ENCODE results near the gene PRKCA. TPM values are rescaled to one million over a fixed set of nuclear protein-coding genes. Genes with fewer than 3 reads are reported as not detected.
A peak's percentile ranks its signal among the peaks of the same experiment; 100 is the strongest.

Gene PRKCA
- total and polyA plus RNA-seq, 9 of the 15 experiments (the other 6 are each of a cell fraction or from before 2014, with no cell fraction given): 3.2 to 33.0 (median 17.8) TPM

GRCh38 chr17:66541461-66542128 lies 239.2 kb downstream of the PRKCA start (continued):
- TF ChIP-seq CXXC5 (CRISPR knock-in tag; IDR thresholded peaks at IDR 0.05): 0 out of 2 replicates have a peak, but pooled peaks have one; percentile 11
- TF ChIP-seq RUNX1 (IDR thresholded peaks at IDR 0.05; ENCODE audit: low read depth): peak; percentile 65; the same call in 1 of the 2 replicates
- TF ChIP-seq TCF7L2 (IDR thresholded peaks at IDR 0.05; ENCODE audit: low read depth, low read length): no peak
- no peak for TF ChIP-seq SAP30 (IDR thresholded peaks at IDR 0.05; ENCODE audit: borderline replicate concordance, insufficient read depth, low read depth, low read length, poor library complexity, severe bottlenecking)
- no peak for TF ChIP-seq MCM3 (IDR thresholded peaks at IDR 0.05)
- TF ChIP-seq RNF2 (IDR thresholded peaks at IDR 0.05): 0 out of 2 replicates have a peak, but pooled peaks have one; percentile 18
- TF ChIP-seq SIN3A (IDR thresholded peaks at IDR 0.05; ENCODE audit: borderline replicate concordance in 2 of 2, control insufficient read depth in 1 of 2, low read depth in 2 of 2, low read length in 2 of 2): no peak
- TF ChIP-seq HDAC1 (IDR thresholded peaks at IDR 0.05): peak in 1 of 2 experiments; percentile 81; a peak in 2 of 4 replicates
- TF ChIP-seq SPI1 (IDR thresholded peaks at IDR 0.05; ENCODE audit: borderline replicate concordance, low read depth, low read length): no peak
- peak; percentile 40; the same call in 1 of the 2 replicates for TF ChIP-seq HDAC2 (IDR thresholded peaks at IDR 0.05)
- peak; percentile 96 to 97 for TF ChIP-seq KDM1A (IDR thresholded peaks at IDR 0.05)
- TF ChIP-seq TBP (optimal IDR thresholded peaks at IDR 0.05; ENCODE audit: low read depth, low read length): no peak
- TF ChIP-seq SRSF3 (IDR thresholded peaks at IDR 0.05; ENCODE audit: insufficient read depth, low read length): no peak
- no peak for TF ChIP-seq BRF1 (IDR thresholded peaks at IDR 0.05; ENCODE audit: borderline replicate concordance, extremely low read depth, insufficient read length)
- TF ChIP-seq ID3 (CRISPR knock-in tag; IDR thresholded peaks at IDR 0.05): no peak
- peak; percentile 90 for TF ChIP-seq ID3 (tag; IDR thresholded peaks at IDR 0.05)
- no peak for TF ChIP-seq ZNF75A (CRISPR knock-in tag; IDR thresholded peaks at IDR 0.05)
- TF ChIP-seq ZKSCAN1 (IDR thresholded peaks at IDR 0.05; ENCODE audit: low read depth, low read length): no peak
- TF ChIP-seq SIN3B (IDR thresholded peaks at IDR 0.05; ENCODE audit: low read depth): no peak
- no peak for TF ChIP-seq OTX1 (CRISPR knock-in tag; IDR thresholded peaks at IDR 0.05)
- TF ChIP-seq, protein P1, sequence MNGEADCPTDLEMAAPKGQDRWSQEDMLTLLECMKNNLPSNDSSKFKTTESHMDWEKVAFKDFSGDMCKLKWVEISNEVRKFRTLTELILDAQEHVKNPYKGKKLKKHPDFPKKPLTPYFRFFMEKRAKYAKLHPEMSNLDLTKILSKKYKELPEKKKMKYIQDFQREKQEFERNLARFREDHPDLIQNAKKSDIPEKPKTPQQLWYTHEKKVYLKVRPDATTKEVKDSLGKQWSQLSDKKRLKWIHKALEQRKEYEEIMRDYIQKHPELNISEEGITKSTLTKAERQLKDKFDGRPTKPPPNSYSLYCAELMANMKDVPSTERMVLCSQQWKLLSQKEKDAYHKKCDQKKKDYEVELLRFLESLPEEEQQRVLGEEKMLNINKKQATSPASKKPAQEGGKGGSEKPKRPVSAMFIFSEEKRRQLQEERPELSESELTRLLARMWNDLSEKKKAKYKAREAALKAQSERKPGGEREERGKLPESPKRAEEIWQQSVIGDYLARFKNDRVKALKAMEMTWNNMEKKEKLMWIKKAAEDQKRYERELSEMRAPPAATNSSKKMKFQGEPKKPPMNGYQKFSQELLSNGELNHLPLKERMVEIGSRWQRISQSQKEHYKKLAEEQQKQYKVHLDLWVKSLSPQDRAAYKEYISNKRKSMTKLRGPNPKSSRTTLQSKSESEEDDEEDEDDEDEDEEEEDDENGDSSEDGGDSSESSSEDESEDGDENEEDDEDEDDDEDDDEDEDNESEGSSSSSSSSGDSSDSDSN (IDR thresholded peaks at IDR 0.05; ENCODE audit: borderline replicate concordance in 1 of 2, low read depth in 2 of 2, low read length in 2 of 2): no peak
- TF ChIP-seq RBM15 (IDR thresholded peaks at IDR 0.05; ENCODE audit: insufficient read depth, low read length): no peak
- TF ChIP-seq POU5F1 (IDR thresholded peaks at IDR 0.05; ENCODE audit: borderline replicate concordance, low read depth, low read length, partially characterized antibody): no peak
- TF ChIP-seq RCOR1 (IDR thresholded peaks at IDR 0.05; ENCODE audit: borderline replicate concordance in 1 of 2, low read depth in 2 of 2, low read length in 2 of 2): peak; percentile 32 to 87; a peak in 3 of 4 replicates
- peak; percentile 87 for TF ChIP-seq CBFA2T3 (IDR thresholded peaks at IDR 0.05)
- no peak for TF ChIP-seq BRD9 (IDR thresholded peaks at IDR 0.05; ENCODE audit: low read depth, partially characterized antibody)
- peak; percentile 3; the same call in 1 of the 2 replicates for TF ChIP-seq MEF2A (IDR thresholded peaks at IDR 0.05; ENCODE audit: control insufficient read depth, low read depth, low read length)
- TF ChIP-seq NCOR1 (IDR thresholded peaks at IDR 0.05): peak; percentile 59

Data from K562 (cell line).